Astrocyte (in vitro differentiated cells and primary cell): ENCODE results near the gene TNP1. TPM values are rescaled to one million over a fixed set of nuclear protein-coding genes. Genes with fewer than 3 reads are reported as not detected.

ENCODE experiments used
- DNase-seq: peaks from one replicate; pipeline ENCODE4 v3.0.0-alpha.2; 2010; ENCODE audit warnings: low read depth
- FAIRE-seq: peaks from 2 replicates; lab custom pipeline; 2011; peaks lifted over from hg19 to GRCh38; lab: Jason Lieb, UNC
- H2AFZ ChIP-seq: 2 replicates; pipeline ENCODE4 v1.6.0; 2012; ENCODE audit warnings: low read depth, low read length, inconsistent platforms
- H3K27ac ChIP-seq: 2 replicates; pipeline ENCODE4 v1.5.1; 2011; ENCODE audit warnings: low read depth, low read length, inconsistent platforms
- H3K27me3 ChIP-seq: 2 replicates; pipeline ENCODE4 v1.6.0; 2011; ENCODE audit warnings: low read length, inconsistent platforms; ENCODE audit not compliant: insufficient read depth
- H3K36me3 ChIP-seq: 2 replicates; pipeline ENCODE4 v1.5.1; 2011; ENCODE audit warnings: low read length, inconsistent platforms; ENCODE audit not compliant: insufficient read depth
- H3K4me1 ChIP-seq: 2 replicates; pipeline ENCODE4 v1.5.1; 2011; ENCODE audit warnings: low read length, inconsistent platforms; ENCODE audit not compliant: insufficient read depth
- H3K4me2 ChIP-seq: 2 replicates; pipeline ENCODE4 v1.6.0; 2012; ENCODE audit warnings: low read length, inconsistent platforms
- H3K4me3 ChIP-seq: 2 replicates; pipeline ENCODE4 v1.5.1; 2011; ENCODE audit warnings: low read depth, mild to moderate bottlenecking, low read length, inconsistent platforms; ENCODE audit not compliant: insufficient read depth
- H3K79me2 ChIP-seq: 2 replicates; pipeline ENCODE4 v1.6.0; 2012; ENCODE audit warnings: mild to moderate bottlenecking, low read length, inconsistent platforms; ENCODE audit not compliant: insufficient read depth
- H3K9ac ChIP-seq: 2 replicates; pipeline ENCODE4 v1.6.0; 2012; ENCODE audit warnings: mild to moderate bottlenecking, low read length, inconsistent platforms
- H3K9me3 ChIP-seq: 2 replicates; pipeline ENCODE4 v1.5.1; 2012; ENCODE audit warnings: low read depth, mild to moderate bottlenecking, low read length, inconsistent platforms; ENCODE audit not compliant: insufficient read depth
- H4K20me1 ChIP-seq: 2 replicates; pipeline ENCODE4 v1.6.0; 2012; ENCODE audit warnings: low read length, inconsistent platforms; ENCODE audit not compliant: insufficient read depth
- H3K27ac Mint-ChIP-seq: one replicate; pipeline ENCODE4 v1.8.0; 2021; ENCODE audit warnings: mild to moderate bottlenecking, mixed read lengths; ENCODE audit not compliant: unreplicated experiment
- H3K27me3 Mint-ChIP-seq: one replicate; pipeline ENCODE4 v1.8.0; 2021; ENCODE audit warnings: low read depth, mixed read lengths; ENCODE audit not compliant: unreplicated experiment
- H3K36me3 Mint-ChIP-seq: one replicate; pipeline ENCODE4 v1.8.0; 2021; ENCODE audit warnings: low read depth, mixed read lengths; ENCODE audit not compliant: unreplicated experiment
- H3K4me1 Mint-ChIP-seq: one replicate; pipeline ENCODE4 v1.8.0; 2021; ENCODE audit warnings: low read depth, mixed read lengths; ENCODE audit not compliant: unreplicated experiment
- H3K4me3 Mint-ChIP-seq: one replicate; pipeline ENCODE4 v1.8.0; 2021; ENCODE audit warnings: mild to moderate bottlenecking, moderate library complexity, mixed read lengths; ENCODE audit not compliant: unreplicated experiment
- H3K9me3 Mint-ChIP-seq: one replicate; pipeline ENCODE4 v1.8.0; 2021; ENCODE audit warnings: mild to moderate bottlenecking, mixed read lengths; ENCODE audit not compliant: unreplicated experiment
- CTCF ChIP-seq: IDR thresholded peaks from 2 replicates; pipeline ENCODE4 v1.5.1; 2011; ENCODE audit warnings: low read depth, mild to moderate bottlenecking, inconsistent platforms, low read length, moderate library complexity; ENCODE audit not compliant: insufficient read depth
- EZH2 ChIP-seq: IDR thresholded peaks from 2 replicates; pipeline ENCODE4 v1.6.1; 2012; ENCODE audit warnings: mild to moderate bottlenecking, low read length, inconsistent platforms; ENCODE audit not compliant: insufficient read depth
- total RNA-seq: library from RNA; stranded (reverse); gene quantifications from 2 replicates; pipeline ENCODE4 v1.2.1, GENCODE V29; 2021

The TNP1 gene
- total RNA-seq, 1 donor from 2014 or later, result not detected

DNA sequence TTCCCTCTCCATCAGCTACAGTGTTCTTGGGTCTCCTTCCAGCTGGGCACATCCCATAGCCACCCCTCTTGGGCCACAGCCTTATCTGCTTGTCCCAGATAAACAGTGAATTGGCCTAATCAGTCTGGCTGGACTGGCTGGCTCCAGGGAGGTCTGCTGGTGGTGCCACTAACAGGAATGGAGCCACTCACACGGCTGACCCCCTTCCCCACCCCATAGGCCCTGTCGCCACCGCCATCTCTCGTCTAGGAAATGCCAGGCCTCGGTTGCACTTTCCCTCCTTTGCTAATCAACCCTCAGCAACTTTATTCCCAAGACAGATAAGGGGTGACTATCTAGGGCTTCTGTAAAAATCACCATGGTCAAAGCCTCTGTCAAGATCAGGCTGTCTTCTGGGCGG lies 23.0 kb upstream of the TNP1 start:
- H3K27me3 Mint-ChIP-seq, result peaks cover 36% of the 10 kb centered on the region
- H3K27me3 ChIP-seq, result no peaks in the 10 kb centered on the region

DNA sequence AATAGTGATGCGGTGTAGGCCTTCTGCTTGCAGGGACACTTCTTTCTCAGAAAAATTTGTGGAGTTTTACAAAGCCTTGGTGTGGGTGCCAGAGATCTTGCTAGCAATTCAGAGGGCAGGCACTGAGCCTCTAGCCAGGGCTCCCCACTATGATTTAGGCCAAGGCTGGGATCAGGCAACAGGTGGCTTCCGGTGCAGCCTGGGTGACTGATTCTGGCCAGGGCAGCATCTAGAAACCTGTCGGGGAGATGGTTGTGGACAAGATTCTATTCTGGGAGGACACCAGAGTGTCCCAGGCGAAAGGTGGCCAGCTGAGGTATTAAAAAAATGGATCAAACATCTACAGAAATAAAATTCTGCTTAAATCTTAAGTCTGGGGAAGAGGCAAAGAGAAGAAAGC lies 21.5 kb upstream of the TNP1 start:
- Histone ChIP-seq H3K4me1 (no peaks in the 10 kb centered on the region), H3K27me3 (no peaks in the 10 kb centered on the region), H3K27ac (no peak overlapping the region), H4K20me1 (no peaks in the 10 kb centered on the region), H3K9me3 (no peaks in the 10 kb centered on the region), H3K4me3 (no peak overlapping the region), H3K9ac (no peak overlapping the region), H3K36me3 (no peaks in the 10 kb centered on the region), H3K4me2 (no peak overlapping the region), H2AFZ (no peak overlapping the region), H3K79me2 (no peaks in the 10 kb centered on the region)
- TF ChIP-seq EZH2 (no peak), CTCF (no peak)
- Mint-ChIP-seq H3K36me3 (peaks cover 2% of the 10 kb centered on the region), H3K27me3 (peaks cover 28% of the 10 kb centered on the region), H3K4me3 (no peak overlapping the region), H3K4me1 (peaks cover 4% of the 10 kb centered on the region), H3K27ac (no peak overlapping the region), H3K9me3 (peaks cover 11% of the 10 kb centered on the region)
- DNase-seq (no peak), FAIRE-seq (no peak)

More for the DNA sequence above, 23.0 kb upstream of the TNP1 start:
- H3K36me3 ChIP-seq, result no peaks in the 10 kb centered on the region
- FAIRE-seq (no peak), DNase-seq (no peak)
- no peak overlapping the region for H3K27ac ChIP-seq
- no peaks in the 10 kb centered on the region for H3K9me3 ChIP-seq
- TF ChIP-seq CTCF (no peak), EZH2 (no peak)
- Mint-ChIP-seq H3K4me3 (no peak overlapping the region), H3K9me3 (peaks cover 11% of the 10 kb centered on the region), H3K36me3 (peaks cover 2% of the 10 kb centered on the region), H3K4me1 (peaks cover 4% of the 10 kb centered on the region), H3K27ac (no peak overlapping the region)
- no peak overlapping the region for H3K9ac ChIP-seq
- no peaks in the 10 kb centered on the region for H3K79me2 ChIP-seq
- no peak overlapping the region for H3K4me3 ChIP-seq
- no peaks in the 10 kb centered on the region for H4K20me1 ChIP-seq
- no peak overlapping the region for H3K4me2 ChIP-seq
- H3K4me1 ChIP-seq, result no peaks in the 10 kb centered on the region
- H2AFZ ChIP-seq, result no peak overlapping the region

- peaks cover 26% of the 10 kb centered on the region for H3K27me3 Mint-ChIP-seq
- DNase-seq (peak; percentile 13), FAIRE-seq (no peak)
- peaks cover 7% of the 10 kb centered on the region for H3K9me3 Mint-ChIP-seq
- Histone ChIP-seq H3K27ac (no peak overlapping the region), H3K4me1 (no peaks in the 10 kb centered on the region), H3K4me2 (no peak overlapping the region), H4K20me1 (no peaks in the 10 kb centered on the region), H3K9ac (no peak overlapping the region), H3K27me3 (no peaks in the 10 kb centered on the region), H3K9me3 (no peaks in the 10 kb centered on the region), H3K79me2 (no peaks in the 10 kb centered on the region), H3K36me3 (no peaks in the 10 kb centered on the region), H2AFZ (no peak overlapping the region), H3K4me3 (no peak overlapping the region)
- H3K36me3 Mint-ChIP-seq, result peaks cover 2% of the 10 kb centered on the region
- peaks cover 4% of the 10 kb centered on the region for H3K4me1 Mint-ChIP-seq
- no peak overlapping the region for H3K27ac Mint-ChIP-seq
- H3K4me3 Mint-ChIP-seq, result no peak overlapping the region
- TF ChIP-seq EZH2, result no peak
Observed at GRCh38 chr2:216880509-216881184, 20.8 kb upstream of the TNP1 start.
